Upper lobe of left lung (tissue), 6 donors: ENCODE measurements around the gene FAM13A. TPM values are rescaled to one million over a fixed set of nuclear protein-coding genes. Genes with fewer than 3 reads are reported as not detected.

Experiments
- ATAC-seq, 2 donors: fragments of 200-7000 bp; cut with Tn5 transposase; one replicate each; pipeline ENCODE4 v1.9.1; 2022; ENCODE audit warnings: mild to moderate bottlenecking in 2 of 2, moderate library complexity in 2 of 2; ENCODE audit not compliant: low FRiP score in 2 of 2
- DNase-seq, 2 donors: peaks; one replicate each; pipeline ENCODE4 v3.0.0-alpha.2; 2019 to 2020
- H3K27ac ChIP-seq, 4 donors: fragments of 200-600 bp; sonication (generic); one replicate each; pipeline ENCODE4 v1.5.1; 2016 to 2019
- H3K27me3 ChIP-seq, 4 donors: fragments of 200-600 bp; sonication (generic); one replicate each; pipeline ENCODE4 v1.5.1; 2017 to 2019
- H3K36me3 ChIP-seq, 4 donors: fragments of 200-600 bp; sonication (generic); one replicate each; pipeline ENCODE4 v1.5.1; 2016 to 2019
- H3K4me1 ChIP-seq, 4 donors: fragments of 200-600 bp; sonication (generic); one replicate each; pipeline ENCODE4 v1.5.1; 2018 to 2019
- H3K4me3 ChIP-seq, 4 donors: fragments of 200-600 bp; sonication (generic); one replicate each; pipeline ENCODE4 v1.5.1; 2017 to 2019; ENCODE audit warnings: mild to moderate bottlenecking in 2 of 4, moderate library complexity in 1 of 4
- H3K9me3 ChIP-seq, 4 donors: fragments of 200-600 bp; sonication (generic); one replicate each; pipeline ENCODE4 v1.5.1; 2018 to 2019
- EP300 ChIP-seq, 4 donors: sonication (generic); formaldehyde crosslinking; IDR thresholded peaks; one replicate each; pipeline ENCODE4 v1.5.1; 2017; ENCODE audit warnings: antibody characterized with exemption in 4 of 4, control low read depth in 2 of 4
- POLR2A ChIP-seq, 4 donors: fragments of 450-650 bp; IDR thresholded peaks; one replicate each; pipeline ENCODE4 v1.5.1; 2016 to 2017; ENCODE audit warnings: antibody characterized with exemption in 4 of 4, mild to moderate bottlenecking in 2 of 4
- POLR2AphosphoS5 ChIP-seq, 2 donors: sonication (generic); formaldehyde crosslinking; IDR thresholded peaks; one replicate each; pipeline ENCODE4 v1.5.1; 2017; ENCODE audit warnings: antibody characterized with exemption in 2 of 2
- whole genome bisulfite sequencing, 2 donors: methylation state at CpG; one replicate each; pipeline ENCODE4 v1.1.5; 2017 to 2018; 5-methylcytosine and 5-hydroxymethylcytosine counted together
- total RNA-seq, 6 donors: library from RNA; depleted of rRNA in 4 of 6; stranded (reverse); fragments of >200 nt in 4 of 6; gene quantifications; one replicate each; pipeline versions ENCODE4 v1.1.0 to v1.2.1, GENCODE V29; 2016 to 2021
- TF ChIP-seq, protein P1 (sequence below), 6 experiments: fragments of 450-650 bp in 4 of 6; fragments of 200-600 bp in 2 of 6; sonication (generic) in 2 of 6; IDR thresholded peaks; one replicate each; pipeline ENCODE4 v1.5.1; 2016 to 2019; ENCODE audit warnings: antibody characterized with exemption in 6 of 6
- donor health status: DM: no; HTN: no; CAD: no; lungs with moderate emphysema.
- donor health status: DM: no; HTN: yes; CAD: no; lungs with severe emphysema.

Gene FAM13A
- total RNA-seq, 6 donors from 2014 or later, result 15.8 to 173 (median 34.1) TPM

DNA sequence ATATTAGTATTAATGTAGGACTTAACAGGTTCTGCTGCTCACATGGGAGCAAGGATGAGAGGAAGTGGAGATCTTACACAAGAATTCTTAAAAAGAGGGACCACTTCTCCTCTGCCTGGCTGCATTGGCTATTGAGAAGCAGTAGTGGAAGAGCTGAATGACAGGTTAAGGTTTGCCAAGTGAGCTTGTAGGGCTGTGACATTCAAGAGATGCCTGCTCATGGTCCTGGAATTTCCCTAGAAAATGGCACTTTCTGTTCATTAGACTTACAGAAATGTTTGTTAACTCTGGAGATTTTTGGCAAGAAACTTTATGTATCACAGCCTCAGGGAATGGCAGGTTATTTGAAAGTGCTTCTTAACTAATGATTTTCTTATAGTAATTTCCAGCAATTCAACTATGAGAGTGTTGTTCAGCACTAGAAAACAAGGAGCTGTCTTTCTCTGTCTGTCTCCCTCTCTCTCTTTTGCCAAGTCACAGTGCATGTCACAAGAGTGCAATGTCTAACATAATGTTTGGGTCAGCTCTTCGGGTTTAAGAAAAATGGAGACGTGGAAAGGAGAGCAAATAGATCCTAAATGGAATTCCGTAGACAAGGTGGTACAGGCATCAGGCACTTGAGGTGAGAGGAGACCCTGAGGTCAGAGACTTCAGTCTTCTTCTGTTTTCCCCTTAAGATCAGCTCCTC is 351.0 kb downstream of the FAM13A start:
- TF ChIP-seq POLR2A (IDR thresholded peaks at IDR 0.05), result no peak
- TF ChIP-seq EP300 (IDR thresholded peaks at IDR 0.05), result no peak
- TF ChIP-seq, protein P1, sequence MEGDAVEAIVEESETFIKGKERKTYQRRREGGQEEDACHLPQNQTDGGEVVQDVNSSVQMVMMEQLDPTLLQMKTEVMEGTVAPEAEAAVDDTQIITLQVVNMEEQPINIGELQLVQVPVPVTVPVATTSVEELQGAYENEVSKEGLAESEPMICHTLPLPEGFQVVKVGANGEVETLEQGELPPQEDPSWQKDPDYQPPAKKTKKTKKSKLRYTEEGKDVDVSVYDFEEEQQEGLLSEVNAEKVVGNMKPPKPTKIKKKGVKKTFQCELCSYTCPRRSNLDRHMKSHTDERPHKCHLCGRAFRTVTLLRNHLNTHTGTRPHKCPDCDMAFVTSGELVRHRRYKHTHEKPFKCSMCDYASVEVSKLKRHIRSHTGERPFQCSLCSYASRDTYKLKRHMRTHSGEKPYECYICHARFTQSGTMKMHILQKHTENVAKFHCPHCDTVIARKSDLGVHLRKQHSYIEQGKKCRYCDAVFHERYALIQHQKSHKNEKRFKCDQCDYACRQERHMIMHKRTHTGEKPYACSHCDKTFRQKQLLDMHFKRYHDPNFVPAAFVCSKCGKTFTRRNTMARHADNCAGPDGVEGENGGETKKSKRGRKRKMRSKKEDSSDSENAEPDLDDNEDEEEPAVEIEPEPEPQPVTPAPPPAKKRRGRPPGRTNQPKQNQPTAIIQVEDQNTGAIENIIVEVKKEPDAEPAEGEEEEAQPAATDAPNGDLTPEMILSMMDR (IDR thresholded peaks at IDR 0.05), result no peak
- no peak for TF ChIP-seq POLR2AphosphoS5 (IDR thresholded peaks at IDR 0.05)
- Histone ChIP-seq H3K4me1 (no peaks in the 10 kb centered on the region), H3K27me3 (no peaks in the 10 kb centered on the region), H3K9me3 (no peaks in the 10 kb centered on the region), H3K36me3 (peaks cover 5 to 74% (median 25%) of the 10 kb centered on the region in 4 donors), H3K27ac (no peak overlapping the region), H3K4me3 (no peak overlapping the region)
- ATAC-seq (no peak), DNase-seq (no peak)
- 74 to 76% methylated on average over 3 of the region's 3 CpGs for WGBS, 2 donors

DNA sequence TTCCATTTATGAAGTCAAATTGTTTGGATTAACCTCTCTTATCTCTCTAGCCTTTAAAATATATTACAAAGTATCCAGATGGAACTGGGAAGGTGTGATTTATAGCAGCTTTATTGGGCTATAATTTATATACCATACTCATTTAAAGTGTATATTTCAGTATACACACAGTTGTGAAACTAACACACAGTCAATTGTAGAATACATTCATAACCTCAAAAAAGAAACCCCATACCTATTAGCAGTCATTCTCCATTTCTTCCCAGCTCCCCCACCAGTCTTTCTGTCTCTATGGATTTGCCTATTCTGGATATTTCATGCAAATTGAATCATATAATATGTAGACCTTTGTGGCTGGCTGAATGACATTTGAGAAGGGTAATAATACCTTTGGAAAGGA is 351.8 kb downstream of the FAM13A start:
- TF ChIP-seq POLR2AphosphoS5 (IDR thresholded peaks at IDR 0.05), result no peak
- no peak for TF ChIP-seq EP300 (IDR thresholded peaks at IDR 0.05)
- TF ChIP-seq POLR2A (IDR thresholded peaks at IDR 0.05), result no peak
- TF ChIP-seq, protein P1 (IDR thresholded peaks at IDR 0.05), result no peak
- Histone ChIP-seq H3K9me3 (no peaks in the 10 kb centered on the region), H3K27ac (no peak overlapping the region), H3K4me1 (no peaks in the 10 kb centered on the region), H3K4me3 (no peak overlapping the region), H3K36me3 (peaks cover 5 to 72% (median 18%) of the 10 kb centered on the region in 4 donors), H3K27me3 (no peaks in the 10 kb centered on the region)
- ATAC-seq (no peak), DNase-seq (no peak)

DNA sequence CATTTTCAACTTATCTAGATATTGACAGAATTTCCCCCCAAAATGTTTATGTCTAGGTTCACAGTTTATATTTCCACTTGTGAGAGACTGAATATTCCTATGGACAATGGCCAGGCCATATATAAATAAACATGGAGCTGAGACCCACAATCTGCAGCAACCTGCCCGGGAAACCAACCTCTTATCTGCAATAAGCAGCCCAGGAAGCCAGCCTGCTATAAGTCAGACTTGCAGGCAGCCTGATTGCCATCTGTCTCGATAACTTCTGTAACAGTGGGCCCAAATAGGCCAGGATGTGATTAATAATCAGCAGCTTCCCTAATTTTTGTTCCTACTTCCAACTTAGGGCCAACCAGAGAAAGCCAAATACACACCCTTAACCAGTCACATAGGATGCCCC is 354.2 kb downstream of the FAM13A start:
- ATAC-seq (no peak), DNase-seq (no peak)
- no peak for TF ChIP-seq POLR2AphosphoS5 (IDR thresholded peaks at IDR 0.05)
- no peak for TF ChIP-seq EP300 (IDR thresholded peaks at IDR 0.05)
- TF ChIP-seq, protein P1 (IDR thresholded peaks at IDR 0.05), result no peak
- no peak for TF ChIP-seq POLR2A (IDR thresholded peaks at IDR 0.05)
- peaks cover 5 to 60% (median 18%) of the 10 kb centered on the region in 4 donors for H3K36me3 ChIP-seq
- WGBS, 2 donors, result 68 to 79% methylated on average over 2 of the region's 2 CpGs
- H3K9me3 ChIP-seq, result no peaks in the 10 kb centered on the region
- no peaks in the 10 kb centered on the region for H3K27me3 ChIP-seq
- no peak overlapping the region for H3K4me3 ChIP-seq
- no peak overlapping the region for H3K27ac ChIP-seq
- H3K4me1 ChIP-seq, result no peaks in the 10 kb centered on the region

DNA sequence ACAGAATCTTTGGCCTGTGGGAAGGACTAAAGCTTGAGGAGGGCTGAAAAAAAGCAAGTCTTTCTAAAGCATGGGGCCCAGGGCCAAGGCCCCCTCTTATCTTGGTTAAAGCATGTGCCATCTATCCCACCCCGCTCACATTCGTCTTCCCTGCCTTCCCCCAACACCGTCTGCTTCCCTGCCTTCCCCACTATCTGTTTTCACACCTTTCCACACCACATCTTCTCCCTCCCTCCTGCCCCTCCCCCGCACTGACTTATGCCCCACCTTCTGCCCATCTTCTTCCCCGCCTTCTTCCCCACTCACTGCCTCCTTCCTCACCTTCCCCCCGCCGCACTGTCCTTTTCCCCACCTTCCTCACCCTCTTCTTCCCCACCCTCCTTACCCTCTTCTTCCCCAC is 358.5 kb downstream of the FAM13A start:
- Histone ChIP-seq H3K27ac (peak overlapping the region in 1 of 4 donors; percentile 71), H3K9me3 (no peaks in the 10 kb centered on the region), H3K4me3 (no peak overlapping the region), H3K4me1 (no peaks in the 10 kb centered on the region), H3K36me3 (peaks cover 0 to 25% (median 0%) of the 10 kb centered on the region in 4 donors), H3K27me3 (no peaks in the 10 kb centered on the region)
- TF ChIP-seq EP300 (IDR thresholded peaks at IDR 0.05) (no peak), POLR2A (IDR thresholded peaks at IDR 0.05) (no peak), POLR2AphosphoS5 (IDR thresholded peaks at IDR 0.05) (no peak)
- TF ChIP-seq, protein P1 (IDR thresholded peaks at IDR 0.05), result no peak
- 94 to 96% methylated on average over 7 of the region's 7 CpGs for WGBS, 2 donors
- DNase-seq (no peak), ATAC-seq (no peak)
